HL-60 (cell line): ENCODE measurements around the gene MAPKAPK3.

Source experiments
- DNase-seq, 2 experiments: peaks; one replicate each; pipeline ENCODE4 v3.0.0-alpha.2; 2010 to 2020; ENCODE audit warnings: low read depth in 1 of 2, low spot score in 1 of 2
- H3K27ac ChIP-seq: fragments of 250-450 bp; sonication (Bioruptor Pico); replicated peaks from 2 replicates; pipeline ENCODE4 v1.5.1; 2020; ENCODE audit warnings: mild to moderate bottlenecking, moderate library complexity
- H3K27me3 ChIP-seq: fragments of 250-450 bp; sonication (Bioruptor Pico); 2 replicates; pipeline ENCODE4 v1.5.1; 2021; ENCODE audit warnings: mild to moderate bottlenecking, moderate library complexity; ENCODE audit not compliant: insufficient read depth, poor library complexity, severe bottlenecking
- H3K4me3 ChIP-seq: replicated peaks from 2 replicates; pipeline ENCODE4 v1.5.1; 2011; ENCODE audit warnings: mild to moderate bottlenecking, control low read depth, low read length; ENCODE audit not compliant: insufficient read depth
- GABPA ChIP-seq: IDR thresholded peaks from 2 replicates; pipeline ENCODE4 v1.6.1; 2012; ENCODE audit warnings: low read depth
- POLR2AphosphoS5 ChIP-seq: IDR thresholded peaks from 2 replicates; pipeline ENCODE4 v1.6.1; 2012; ENCODE audit warnings: low read depth
- REST ChIP-seq: IDR thresholded peaks from 2 replicates; pipeline ENCODE4 v1.6.1; 2012; ENCODE audit warnings: low read depth; ENCODE audit not compliant: insufficient replicate concordance
- SPI1 ChIP-seq: IDR thresholded peaks from 2 replicates; pipeline ENCODE4 v1.6.1; 2012; ENCODE audit warnings: low read depth, mild to moderate bottlenecking, borderline replicate concordance
- TF ChIP-seq, protein P1 (sequence below): IDR thresholded peaks from one replicate; pipeline ENCODE4 v1.5.1; 2011; ENCODE audit warnings: low read length, control low read depth, inconsistent platforms; ENCODE audit not compliant: insufficient read depth

Gene MAPKAPK3

DNA sequence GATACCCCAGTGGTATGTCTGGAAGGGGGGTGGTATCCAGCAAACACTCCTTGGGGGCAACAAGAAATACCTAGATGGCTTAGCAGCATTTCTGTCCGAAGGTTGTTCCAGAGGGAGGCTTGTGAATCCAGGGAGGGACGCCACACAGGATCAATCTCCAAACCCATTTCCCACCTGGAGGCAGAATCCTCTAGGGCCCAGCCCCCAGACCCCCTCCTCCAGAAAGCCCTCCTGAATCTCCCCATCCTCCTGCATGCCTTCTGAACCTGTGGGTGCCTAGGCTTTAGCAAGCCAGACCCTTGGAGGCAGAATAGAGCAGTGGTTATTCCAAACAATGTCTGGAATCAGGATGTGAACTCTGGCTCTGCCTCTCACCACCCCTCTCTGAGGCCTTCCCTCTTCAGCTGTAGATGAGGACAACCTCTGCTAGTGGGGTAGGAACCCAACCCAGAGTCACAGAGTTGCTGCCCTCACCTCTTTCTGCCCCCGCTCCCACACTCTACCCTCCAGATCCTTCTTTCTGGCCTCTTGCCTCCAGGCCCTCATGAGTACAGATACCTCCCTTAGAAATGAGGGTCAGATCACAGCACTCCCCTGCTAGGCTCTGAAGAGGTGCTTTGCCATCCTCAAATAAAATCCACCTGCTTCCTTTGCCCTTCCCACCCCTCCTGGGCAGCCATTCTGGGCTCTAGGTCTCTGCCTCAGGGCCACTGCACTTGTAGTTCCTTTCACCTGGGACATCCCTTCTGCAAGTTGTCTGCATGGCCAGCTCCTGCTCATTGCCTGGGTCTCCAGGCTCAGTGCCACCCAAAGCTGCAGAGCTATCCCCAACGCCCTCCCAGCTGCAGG is 13.5 kb upstream of the MAPKAPK3 start:
- no peak for TF ChIP-seq POLR2AphosphoS5
- no peak for TF ChIP-seq SPI1
- no peak for DNase-seq
- Histone ChIP-seq H3K27ac (no peak overlapping the region; the same call in 1 of the 2 replicates), H3K27me3 (no peaks in the 10 kb centered on the region), H3K4me3 (no peak overlapping the region)

- Histone ChIP-seq H3K4me3 (no peak overlapping the region), H3K27ac (peak overlapping the region; percentile 53; the same call in 1 of the 2 replicates), H3K27me3 (no peaks in the 10 kb centered on the region)
- DNase-seq, result no peak
- TF ChIP-seq SPI1, result no peak
- TF ChIP-seq, protein P1, sequence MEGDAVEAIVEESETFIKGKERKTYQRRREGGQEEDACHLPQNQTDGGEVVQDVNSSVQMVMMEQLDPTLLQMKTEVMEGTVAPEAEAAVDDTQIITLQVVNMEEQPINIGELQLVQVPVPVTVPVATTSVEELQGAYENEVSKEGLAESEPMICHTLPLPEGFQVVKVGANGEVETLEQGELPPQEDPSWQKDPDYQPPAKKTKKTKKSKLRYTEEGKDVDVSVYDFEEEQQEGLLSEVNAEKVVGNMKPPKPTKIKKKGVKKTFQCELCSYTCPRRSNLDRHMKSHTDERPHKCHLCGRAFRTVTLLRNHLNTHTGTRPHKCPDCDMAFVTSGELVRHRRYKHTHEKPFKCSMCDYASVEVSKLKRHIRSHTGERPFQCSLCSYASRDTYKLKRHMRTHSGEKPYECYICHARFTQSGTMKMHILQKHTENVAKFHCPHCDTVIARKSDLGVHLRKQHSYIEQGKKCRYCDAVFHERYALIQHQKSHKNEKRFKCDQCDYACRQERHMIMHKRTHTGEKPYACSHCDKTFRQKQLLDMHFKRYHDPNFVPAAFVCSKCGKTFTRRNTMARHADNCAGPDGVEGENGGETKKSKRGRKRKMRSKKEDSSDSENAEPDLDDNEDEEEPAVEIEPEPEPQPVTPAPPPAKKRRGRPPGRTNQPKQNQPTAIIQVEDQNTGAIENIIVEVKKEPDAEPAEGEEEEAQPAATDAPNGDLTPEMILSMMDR, result no peak
- TF ChIP-seq POLR2AphosphoS5, result no peak
- no peak for TF ChIP-seq GABPA
- TF ChIP-seq REST, result no peak
Measured at GRCh38 chr3:50604110-50604621, 12.8 kb upstream of the MAPKAPK3 start.

GRCh38 chr3:50604628-50605588 is 12.0 kb upstream of the MAPKAPK3 start:
- Histone ChIP-seq H3K27ac (peak overlapping the region; percentile 53), H3K27me3 (no peaks in the 10 kb centered on the region), H3K4me3 (no peak overlapping the region)
- TF ChIP-seq POLR2AphosphoS5, result peak; percentile 76; the same call in 1 of the 2 replicates
- TF ChIP-seq, protein P1, result no peak
- TF ChIP-seq SPI1, result peak; percentile 89; the same call in 1 of the 2 replicates
- no peak for TF ChIP-seq REST
- no peak for TF ChIP-seq GABPA
- DNase-seq, result peak; percentile 69 to 72

GRCh38 chr3:50605901-50606326 is 11.0 kb upstream of the MAPKAPK3 start:
- Histone ChIP-seq H3K27ac (peak overlapping the region; percentile 53), H3K27me3 (no peaks in the 10 kb centered on the region), H3K4me3 (no peak overlapping the region)
- DNase-seq, result peak in 1 of 2 experiments; percentile 38
- TF ChIP-seq, protein P1, result no peak
- TF ChIP-seq POLR2AphosphoS5 (no peak), GABPA (no peak), REST (no peak), SPI1 (no peak)
